OCI-LY1 (cell line): ENCODE data around the gene ENDOV.

Source experiments
- H2AFZ ChIP-seq: fragments of 200-600 bp; sonication (generic), shearing (Covaris generic); 2 replicates; pipeline ENCODE4 v1.6.0; 2014; ENCODE audit warnings: antibody characterized with exemption, mild to moderate bottlenecking, low read length
- H3F3A ChIP-seq: fragments of 200-600 bp; sonication (generic), shearing (Covaris generic); 2 replicates; pipeline ENCODE4 v1.6.0; 2014; ENCODE audit warnings: mild to moderate bottlenecking, antibody characterized with exemption, low read length, moderate library complexity; ENCODE audit not compliant: insufficient read depth
- H3K27ac ChIP-seq: fragments of 200-600 bp; sonication (generic); 2 replicates; pipeline ENCODE4 v1.5.1; 2014; ENCODE audit warnings: low read length, mixed run types, mild to moderate bottlenecking, low read depth; ENCODE audit not compliant: poor library complexity, severe bottlenecking
- H3K27me3 ChIP-seq: fragments of 200-600 bp; sonication (generic); 2 replicates; pipeline ENCODE4 v1.6.0; 2014; ENCODE audit warnings: antibody characterized with exemption, mild to moderate bottlenecking, low read length, moderate library complexity; ENCODE audit not compliant: insufficient read depth
- H3K36me3 ChIP-seq: fragments of 200-600 bp; sonication (generic); 2 replicates; pipeline ENCODE4 v1.6.1; 2014; ENCODE audit warnings: mild to moderate bottlenecking, antibody characterized with exemption, low read length, moderate library complexity, mixed read lengths; ENCODE audit not compliant: insufficient read depth
- H3K4me1 ChIP-seq: fragments of 200-600 bp; sonication (generic); 2 replicates; pipeline ENCODE4 v1.5.1; 2014; ENCODE audit warnings: mild to moderate bottlenecking, low read length, moderate library complexity; ENCODE audit not compliant: insufficient read depth, severe bottlenecking
- H3K4me2 ChIP-seq: fragments of 200-600 bp; sonication (generic), shearing (Covaris generic); 2 replicates; pipeline ENCODE4 v1.6.1; 2014; ENCODE audit warnings: low read length
- H3K4me3 ChIP-seq: fragments of 200-600 bp; sonication (generic); 2 replicates; pipeline ENCODE4 v1.5.1; 2014; ENCODE audit warnings: low read length, low read depth, mild to moderate bottlenecking, mixed read lengths; ENCODE audit not compliant: poor library complexity, severe bottlenecking
- H3K79me2 ChIP-seq: fragments of 200-600 bp; shearing (Covaris generic); 2 replicates; pipeline ENCODE4 v1.6.1; 2016; ENCODE audit warnings: mixed run types, low read length, mixed read lengths; ENCODE audit not compliant: insufficient read depth
- H3K9ac ChIP-seq: fragments of 200-600 bp; sonication (generic), shearing (Covaris generic); 2 replicates; pipeline ENCODE4 v1.6.1; 2014; ENCODE audit warnings: mild to moderate bottlenecking, low read length, mixed read lengths
- H3K9me2 ChIP-seq: fragments of 200-600 bp; sonication (generic), shearing (Covaris generic); 2 replicates; pipeline ENCODE4 v1.6.1; 2014; ENCODE audit warnings: low read depth, mild to moderate bottlenecking, low read length, mixed read lengths
- H3K9me3 ChIP-seq: fragments of 200-600 bp; shearing (Covaris generic); 2 replicates; pipeline ENCODE4 v1.6.1; 2014; ENCODE audit warnings: low read length, mixed read lengths
- H4K20me1 ChIP-seq: fragments of 200-600 bp; sonication (generic), shearing (Covaris generic); 2 replicates; pipeline ENCODE4 v1.6.0; 2016; ENCODE audit warnings: mild to moderate bottlenecking, low read length; ENCODE audit not compliant: insufficient read depth
- EZH2 ChIP-seq: fragments of 200-600 bp; sonication (generic), shearing (Covaris generic); IDR thresholded peaks from 2 replicates; pipeline ENCODE4 v1.8.0; 2017; ENCODE audit warnings: borderline replicate concordance, mixed run types, mild to moderate bottlenecking, antibody characterized with exemption, low read length, moderate library complexity, mixed read lengths
- TF ChIP-seq, protein P1 (sequence below): fragments of 200-600 bp; sonication (generic), shearing (Covaris generic); IDR thresholded peaks from 2 replicates; pipeline ENCODE4 v1.5.1; 2017; ENCODE audit warnings: mild to moderate bottlenecking, antibody characterized with exemption, low read length, moderate library complexity, mixed read lengths

Gene ENDOV

DNA sequence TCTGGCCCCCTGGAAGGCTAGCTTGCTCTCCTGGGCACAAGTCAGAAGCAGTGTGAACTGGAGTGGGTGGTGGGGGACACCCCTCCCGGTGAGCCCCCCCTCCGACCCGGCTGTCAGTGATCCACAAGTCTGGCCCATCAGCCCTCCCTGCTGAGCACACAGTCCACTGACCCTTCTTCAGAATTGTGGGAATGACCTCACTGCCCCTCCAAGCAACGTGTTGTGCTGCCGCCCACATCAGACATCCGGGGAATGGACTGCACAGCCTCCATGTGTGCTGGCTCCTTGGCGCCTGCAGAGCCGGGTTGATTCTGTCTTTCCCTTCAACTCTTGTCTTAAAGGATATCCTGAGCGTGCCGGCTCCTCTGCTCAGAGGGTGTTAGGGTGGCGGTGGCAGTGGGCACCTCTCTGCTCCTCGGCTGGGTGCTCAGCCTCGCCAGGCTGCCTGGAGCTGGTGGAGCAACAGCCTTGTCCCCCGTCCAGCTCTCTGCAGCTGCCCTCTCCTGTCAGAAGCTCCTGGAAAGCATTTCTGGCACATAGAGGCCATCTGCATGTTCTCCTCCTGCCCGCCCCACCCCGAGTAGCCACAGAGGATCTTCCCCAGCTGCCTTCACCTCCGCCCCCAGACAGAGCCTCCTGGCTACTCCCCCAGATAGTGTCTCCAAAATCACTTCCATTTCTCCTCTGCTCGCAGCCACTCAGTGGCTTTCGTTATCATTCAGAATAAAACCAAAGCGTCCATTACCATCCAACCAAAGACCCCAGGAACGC, 41.7 kb downstream of the ENDOV start:
- Histone ChIP-seq H3K27ac (no peak overlapping the region), H3K4me3 (no peak overlapping the region), H3K4me2 (no peak overlapping the region)

DNA sequence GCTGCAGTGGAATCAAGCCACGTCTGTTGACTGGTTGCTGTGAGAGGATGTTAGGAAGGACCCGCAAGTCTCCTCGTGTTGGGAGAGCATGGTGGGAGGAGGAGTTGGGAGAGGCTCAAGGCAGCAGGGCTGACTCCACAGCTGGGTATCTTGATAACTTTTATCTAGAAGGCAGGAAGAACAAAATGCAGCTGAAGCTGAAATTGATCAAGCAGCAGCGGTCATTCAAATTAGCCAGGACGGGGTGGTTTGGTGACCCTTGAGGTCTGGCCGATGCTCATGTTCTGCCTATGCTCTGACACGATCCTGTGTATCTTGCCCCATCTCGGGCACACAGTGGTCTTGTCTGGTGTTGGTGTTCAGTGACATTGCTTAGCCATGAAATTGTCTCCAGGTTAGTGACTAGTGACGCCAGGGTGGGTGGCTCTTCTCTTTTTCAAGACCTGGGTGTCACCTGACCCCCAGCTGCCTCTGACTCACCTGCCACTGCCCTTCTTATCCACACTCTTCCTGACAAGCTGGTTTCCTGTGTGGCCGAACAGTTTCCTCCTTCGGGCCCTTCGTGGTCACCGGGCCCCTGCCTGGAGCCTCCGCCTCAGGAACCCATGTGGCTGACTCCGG, 42.4 kb downstream of the ENDOV start:
- H3K4me1 ChIP-seq, result peaks cover 22% of the 10 kb centered on the region
- no peak overlapping the region for H3K4me2 ChIP-seq
- H3K36me3 ChIP-seq, result no peaks in the 10 kb centered on the region
- H3K9ac ChIP-seq, result no peak overlapping the region
- H2AFZ ChIP-seq, result no peak overlapping the region
- H3F3A ChIP-seq, result no peaks in the 10 kb centered on the region
- no peak overlapping the region for H3K27ac ChIP-seq
- no peaks in the 10 kb centered on the region for H4K20me1 ChIP-seq
- H3K27me3 ChIP-seq, result no peaks in the 10 kb centered on the region; the same call in 1 of the 2 replicates
- no peak for TF ChIP-seq EZH2
- TF ChIP-seq, protein P1, sequence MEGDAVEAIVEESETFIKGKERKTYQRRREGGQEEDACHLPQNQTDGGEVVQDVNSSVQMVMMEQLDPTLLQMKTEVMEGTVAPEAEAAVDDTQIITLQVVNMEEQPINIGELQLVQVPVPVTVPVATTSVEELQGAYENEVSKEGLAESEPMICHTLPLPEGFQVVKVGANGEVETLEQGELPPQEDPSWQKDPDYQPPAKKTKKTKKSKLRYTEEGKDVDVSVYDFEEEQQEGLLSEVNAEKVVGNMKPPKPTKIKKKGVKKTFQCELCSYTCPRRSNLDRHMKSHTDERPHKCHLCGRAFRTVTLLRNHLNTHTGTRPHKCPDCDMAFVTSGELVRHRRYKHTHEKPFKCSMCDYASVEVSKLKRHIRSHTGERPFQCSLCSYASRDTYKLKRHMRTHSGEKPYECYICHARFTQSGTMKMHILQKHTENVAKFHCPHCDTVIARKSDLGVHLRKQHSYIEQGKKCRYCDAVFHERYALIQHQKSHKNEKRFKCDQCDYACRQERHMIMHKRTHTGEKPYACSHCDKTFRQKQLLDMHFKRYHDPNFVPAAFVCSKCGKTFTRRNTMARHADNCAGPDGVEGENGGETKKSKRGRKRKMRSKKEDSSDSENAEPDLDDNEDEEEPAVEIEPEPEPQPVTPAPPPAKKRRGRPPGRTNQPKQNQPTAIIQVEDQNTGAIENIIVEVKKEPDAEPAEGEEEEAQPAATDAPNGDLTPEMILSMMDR, result no peak
- H3K9me2 ChIP-seq, result no peaks in the 10 kb centered on the region
- no peaks in the 10 kb centered on the region for H3K79me2 ChIP-seq
- H3K4me3 ChIP-seq, result no peak overlapping the region
- no peaks in the 10 kb centered on the region for H3K9me3 ChIP-seq

More for the DNA sequence above, 41.7 kb downstream of the ENDOV start:
- H3K9me2 ChIP-seq, result no peaks in the 10 kb centered on the region
- no peaks in the 10 kb centered on the region for H3K9me3 ChIP-seq
- peaks cover 22% of the 10 kb centered on the region for H3K4me1 ChIP-seq
- no peak for TF ChIP-seq EZH2
- TF ChIP-seq, protein P1, result no peak
- H2AFZ ChIP-seq, result no peak overlapping the region
- no peaks in the 10 kb centered on the region for H3K36me3 ChIP-seq
- H4K20me1 ChIP-seq, result no peaks in the 10 kb centered on the region
- H3K27me3 ChIP-seq, result no peaks in the 10 kb centered on the region; the same call in 1 of the 2 replicates
- no peak overlapping the region for H3K9ac ChIP-seq
- no peaks in the 10 kb centered on the region for H3K79me2 ChIP-seq
- H3F3A ChIP-seq, result no peaks in the 10 kb centered on the region

DNA sequence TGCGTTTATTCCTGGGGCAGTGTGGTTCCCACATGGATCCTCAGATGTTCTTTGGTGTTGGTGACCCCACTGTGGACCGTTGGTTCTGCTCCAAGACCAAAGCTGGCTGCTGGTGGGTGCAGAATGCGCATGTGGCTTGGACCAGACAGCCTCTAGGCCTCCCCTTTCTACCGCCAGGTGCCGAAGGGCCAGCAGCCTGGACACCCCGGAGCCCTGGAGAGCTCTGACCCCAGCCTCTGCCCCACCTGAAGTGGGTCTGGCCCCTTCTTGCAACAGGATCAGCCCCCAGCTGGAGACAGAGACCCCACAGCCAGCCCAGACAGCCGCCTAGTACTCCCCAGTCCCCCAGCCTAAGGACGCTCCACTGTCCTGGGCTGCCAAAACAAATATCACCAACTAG, 43.0 kb downstream of the ENDOV start:
- Histone ChIP-seq H3K36me3 (no peaks in the 10 kb centered on the region), H3K4me2 (no peak overlapping the region), H3K4me3 (no peak overlapping the region), H3K79me2 (no peaks in the 10 kb centered on the region), H3K9me3 (no peaks in the 10 kb centered on the region), H4K20me1 (no peaks in the 10 kb centered on the region), H3F3A (no peaks in the 10 kb centered on the region), H3K9me2 (no peaks in the 10 kb centered on the region), H3K9ac (no peak overlapping the region), H3K27ac (no peak overlapping the region), H3K4me1 (peaks cover 22% of the 10 kb centered on the region), H3K27me3 (no peaks in the 10 kb centered on the region; the same call in 1 of the 2 replicates), H2AFZ (no peak overlapping the region)
- TF ChIP-seq EZH2, result no peak
- TF ChIP-seq, protein P1, result no peak
